Body of pancreas (tissue), 4 donors: ENCODE data around the gene CDC42BPA. TPM values are rescaled to one million over a fixed set of nuclear protein-coding genes. Genes with fewer than 3 reads are reported as not detected.
A peak's percentile ranks its signal among the peaks of the same experiment; 100 is the strongest.

Experiments
- ATAC-seq: fragments of 150-250 bp; one replicate; pipeline ENCODE4 v1.9.1; 2016
- DNase-seq, 4 donors: peaks; one replicate each; pipeline ENCODE4 v3.0.0-alpha.2; 2019
- H3K27ac ChIP-seq, 4 donors: fragments of 200-600 bp; sonication (generic); 1 replicate in 3 of 4; 2 replicates in 1 of 4; pipeline versions ENCODE4 v1.5.1 to v1.6.1; 2016 to 2019; ENCODE audit warnings: mild to moderate bottlenecking in 1 of 4, mixed read lengths in 1 of 4, moderate library complexity in 1 of 4
- H3K27me3 ChIP-seq, 2 donors: fragments of 200-600 bp; sonication (generic); one replicate each; pipeline ENCODE4 v1.6.0; 2016; ENCODE audit warnings: mild to moderate bottlenecking in 1 of 2
- H3K36me3 ChIP-seq, 2 donors: fragments of 200-600 bp; sonication (generic); replicated peaks in 1 of 2; 2 replicates each; pipeline ENCODE4 v1.5.1; 2016; ENCODE audit warnings: low read depth in 2 of 2; ENCODE audit not compliant: insufficient read depth in 1 of 2
- H3K4me1 ChIP-seq: fragments of 200-600 bp; sonication (generic); one replicate; pipeline ENCODE4 v1.6.0; 2016
- H3K4me3 ChIP-seq, 2 donors: fragments of 200-600 bp; sonication (generic); 1 replicate in 1 of 2; 2 replicates in 1 of 2; pipeline ENCODE4 v1.5.1; 2016 to 2019
- H3K9me3 ChIP-seq, 3 donors: fragments of 200-600 bp; sonication (generic); 1 replicate in 2 of 3; 2 replicates in 1 of 3; pipeline ENCODE4 v1.5.1; 2016
- CTCF ChIP-seq, 7 experiments: fragments of 450-650 bp in 4 of 7; fragments of 200-600 bp in 3 of 7; sonication (generic) in 3 of 7; IDR thresholded peaks; one replicate each; pipeline ENCODE4 v1.5.1; 2016 to 2019; ENCODE audit warnings: antibody characterized with exemption in 7 of 7
- POLR2A ChIP-seq, 3 donors: fragments of 450-650 bp; IDR thresholded peaks; one replicate each; pipeline ENCODE4 v1.6.1; 2016; ENCODE audit warnings: antibody characterized with exemption in 3 of 3, mild to moderate bottlenecking in 2 of 3
- WGBS, 2 donors: methylation state at CpG; one replicate each; pipeline ENCODE4 v1.1.5; 2017; 5-methylcytosine and 5-hydroxymethylcytosine counted together
- intact Hi-C: fragments of 100-400 bp; cut with DNase I; formaldehyde crosslinking; loops from one replicate; pipeline ENCODE4 v1.15.1; 2023
- total RNA-seq, 2 donors: library from RNA; depleted of rRNA; stranded (reverse); fragments of >200 nt; gene quantifications; one replicate each; pipeline ENCODE4 v1.1.0, GENCODE V29; 2016

The CDC42BPA gene
- total RNA-seq, 2 donors from 2014 or later: 35.9 to 37.6 TPM

GRCh38 chr1:227255086-227255732 lies 63.1 kb downstream of the CDC42BPA start:
- DNase-seq: no peak
- Histone ChIP-seq H3K36me3 (no peaks in the 10 kb centered on the region), H3K4me3 (no peak overlapping the region), H3K27me3 (no peaks in the 10 kb centered on the region), H3K27ac (no peak overlapping the region), H3K4me1 (peaks cover 6% of the 10 kb centered on the region), H3K9me3 (no peaks in the 10 kb centered on the region)
- 65 to 69% methylated on average over 5 of the region's 5 CpGs for WGBS, 2 donors
- intact Hi-C loops: no loop called here
- ATAC-seq: no peak
- TF ChIP-seq CTCF (IDR thresholded peaks at IDR 0.05) (no peak), POLR2A (IDR thresholded peaks at IDR 0.05) (no peak)

GRCh38 chr1:227253065-227253464 lies 65.2 kb downstream of the CDC42BPA start:
- H3K27ac ChIP-seq: no peak overlapping the region
- DNase-seq: no peak
- peaks cover 6% of the 10 kb centered on the region for H3K4me1 ChIP-seq
- H3K36me3 ChIP-seq: no peaks in the 10 kb centered on the region
- WGBS, 2 donors: 93 to 96% methylated on average over 13 of the region's 13 CpGs
- intact Hi-C loops: no loop called here
- H3K4me3 ChIP-seq: no peak overlapping the region
- H3K9me3 ChIP-seq: no peaks in the 10 kb centered on the region
- no peak for TF ChIP-seq POLR2A (IDR thresholded peaks at IDR 0.05)
- no peak for TF ChIP-seq CTCF (IDR thresholded peaks at IDR 0.05)
- H3K27me3 ChIP-seq: no peaks in the 10 kb centered on the region
- ATAC-seq: no peak

GRCh38 chr1:227245613-227246320 lies 72.5 kb downstream of the CDC42BPA start:
- Histone ChIP-seq H3K4me3 (no peak overlapping the region), H3K27ac (no peak overlapping the region), H3K4me1 (peaks cover 25% of the 10 kb centered on the region), H3K36me3 (no peaks in the 10 kb centered on the region), H3K27me3 (no peaks in the 10 kb centered on the region), H3K9me3 (no peaks in the 10 kb centered on the region)
- no peak for TF ChIP-seq POLR2A (IDR thresholded peaks at IDR 0.05)
- no peak for TF ChIP-seq CTCF (IDR thresholded peaks at IDR 0.05)
- ATAC-seq (no peak), DNase-seq (no peak)
- intact Hi-C loops: no loop called here
- WGBS, 2 donors: 95 to 96% methylated on average over 5 to 6 of the region's 6 CpGs

- 88 to 92% methylated on average over 2 of the region's 2 CpGs for WGBS, 2 donors
- Histone ChIP-seq H3K4me1 (peaks cover 30% of the 10 kb centered on the region), H3K27ac (peak overlapping the region in 3 of 4 donors; percentile 57 to 75 (median 63)), H3K4me3 (no peak overlapping the region), H3K36me3 (no peaks in the 10 kb centered on the region), H3K9me3 (no peaks in the 10 kb centered on the region), H3K27me3 (no peaks in the 10 kb centered on the region)
- ATAC-seq (peak; percentile 64), DNase-seq (peak in 2 of 4 donors; percentile 20 to 50)
- TF ChIP-seq CTCF (IDR thresholded peaks at IDR 0.05) (no peak), POLR2A (IDR thresholded peaks at IDR 0.05) (no peak)
- intact Hi-C loops: no loop called here
These were observed 73.8 kb downstream of the CDC42BPA start for GRCh38 chr1:227244339-227245118.
